NCI-H82 (cell line): Measurements from ENCODE around the gene PRKAG1.

ENCODE experiments used
- DNase-seq: peaks from one replicate; lab custom pipeline; 2025; lab: John Stamatoyannopoulos, UW

Gene PRKAG1

DNA sequence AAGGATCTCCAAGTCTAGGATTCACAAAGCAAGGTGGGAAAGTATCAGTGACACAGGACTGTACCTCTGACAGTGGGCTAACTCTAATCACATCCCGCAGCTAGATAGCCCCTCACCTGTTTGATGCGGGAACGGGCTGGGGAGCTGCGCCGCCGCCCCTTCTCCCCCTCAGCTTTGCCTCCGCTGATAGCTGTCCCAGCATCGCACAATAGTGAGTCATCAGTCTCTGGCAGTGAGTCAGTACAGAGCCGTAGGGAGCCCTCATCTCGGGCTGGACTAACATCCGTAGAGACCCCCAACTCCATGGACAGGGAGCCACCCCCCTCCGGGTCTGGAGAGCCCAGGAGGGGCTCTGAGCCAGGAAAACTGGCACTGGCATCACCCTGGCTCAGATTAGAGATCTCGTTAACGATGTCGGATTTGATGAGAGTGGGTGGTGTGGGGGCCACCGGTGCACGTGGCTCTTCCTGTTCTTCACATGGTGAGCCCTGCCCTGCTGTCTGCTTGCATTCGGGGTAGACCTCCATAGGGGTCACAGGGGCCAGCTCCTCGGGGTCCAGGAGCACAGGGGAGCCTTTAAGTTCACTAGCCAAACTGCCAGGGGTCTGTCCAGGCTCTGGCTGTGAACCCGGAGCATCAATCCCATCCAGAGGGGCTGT lies 31.1 kb upstream of the PRKAG1 start:
- DNase-seq: no peak

DNA sequence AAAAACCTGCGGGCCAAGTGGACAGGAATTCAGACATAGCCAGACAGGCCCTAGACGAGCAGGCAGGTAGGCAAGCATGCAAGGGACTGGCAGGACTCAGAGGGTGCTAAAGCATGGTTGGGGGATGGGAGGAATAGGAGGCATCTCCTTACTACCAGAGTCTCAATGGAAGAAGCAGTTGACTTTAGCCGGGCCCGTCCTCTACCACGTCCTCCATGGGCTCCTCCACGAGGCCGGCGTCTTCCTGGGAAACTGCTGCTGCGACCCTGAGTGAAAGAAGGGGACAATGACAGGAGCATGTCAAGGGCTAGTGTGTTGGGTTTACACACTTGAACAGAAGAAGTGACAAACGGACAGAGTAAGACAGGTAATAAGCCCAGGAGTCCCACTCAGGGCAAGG lies 30.4 kb upstream of the PRKAG1 start:
- no peak for DNase-seq

DNA sequence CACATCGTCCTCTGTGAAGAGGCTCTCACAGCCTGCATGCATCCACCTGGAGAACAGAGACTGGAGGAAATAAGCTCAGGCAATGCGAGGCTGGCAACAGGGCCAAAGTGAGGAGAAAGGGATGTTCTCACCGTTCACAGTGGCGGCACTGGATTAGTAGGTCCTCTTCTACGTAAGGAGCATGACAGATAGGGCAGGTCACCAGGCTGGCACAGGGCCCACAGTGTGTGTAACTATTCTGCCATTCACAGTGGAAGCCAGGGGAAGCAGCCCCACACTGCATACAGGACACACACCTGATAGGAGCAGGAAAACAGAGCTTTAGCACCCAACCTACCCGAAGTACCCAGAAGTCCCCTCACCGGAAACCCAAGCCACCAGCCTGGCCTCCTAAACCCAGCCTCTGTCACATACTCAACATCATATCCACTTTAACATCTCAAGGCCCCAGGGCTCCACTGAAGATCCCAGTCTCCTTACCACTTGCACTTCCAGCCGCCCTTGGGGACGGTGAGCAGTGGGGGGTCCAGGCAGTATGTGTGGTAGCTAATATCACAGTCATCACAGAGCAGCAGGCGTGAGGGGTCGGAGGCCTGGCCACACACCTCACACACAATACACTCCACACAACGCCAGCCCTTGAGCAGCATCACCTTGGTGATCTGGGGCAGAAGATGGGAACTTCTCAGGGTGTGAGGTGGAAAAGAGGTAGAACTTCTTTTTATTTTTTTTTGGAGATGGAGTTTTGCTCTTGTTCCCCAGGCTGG lies 27.7 kb upstream of the PRKAG1 start:
- no peak for DNase-seq

DNA sequence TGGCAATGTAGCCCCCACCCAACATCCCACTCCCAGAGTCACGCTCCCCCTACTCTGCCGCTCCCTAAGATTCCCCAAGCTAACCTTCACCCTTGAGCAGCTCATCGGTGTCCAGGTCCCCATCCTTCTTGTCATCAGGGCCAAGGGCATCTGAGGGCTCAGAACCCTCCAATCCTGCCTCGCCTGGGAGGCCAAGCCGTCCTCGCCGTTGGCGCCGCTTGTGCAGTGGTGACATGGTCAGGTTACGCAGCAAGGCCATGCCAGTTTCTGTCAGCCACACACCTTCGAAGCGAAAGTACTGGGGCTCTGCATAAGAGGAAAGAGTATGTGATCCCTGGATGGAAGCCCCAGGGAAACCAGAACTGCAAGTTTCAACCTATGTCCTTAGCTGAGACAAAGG lies 26.1 kb upstream of the PRKAG1 start:
- no peak for DNase-seq

DNA sequence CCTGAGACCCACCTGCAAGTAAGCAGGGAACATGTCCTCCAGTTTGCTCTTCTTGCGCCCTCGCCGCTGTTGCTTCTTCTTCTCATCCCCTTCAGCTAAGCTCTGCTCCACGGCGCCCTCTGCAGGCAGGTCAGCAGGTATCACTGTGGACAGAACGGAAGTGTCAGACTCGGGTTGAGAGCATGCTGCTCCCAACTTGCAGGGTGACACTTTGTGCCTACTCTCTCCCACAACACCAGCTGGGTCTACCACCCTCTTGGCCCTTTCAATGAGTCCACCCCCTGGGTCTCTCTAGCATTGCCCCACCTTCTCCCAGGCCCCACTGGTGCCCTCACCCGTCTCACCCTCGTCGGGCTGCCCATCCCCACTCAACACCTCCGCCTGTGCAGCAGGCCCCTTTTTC lies 25.3 kb upstream of the PRKAG1 start:
- peak; percentile 82 for DNase-seq

DNA sequence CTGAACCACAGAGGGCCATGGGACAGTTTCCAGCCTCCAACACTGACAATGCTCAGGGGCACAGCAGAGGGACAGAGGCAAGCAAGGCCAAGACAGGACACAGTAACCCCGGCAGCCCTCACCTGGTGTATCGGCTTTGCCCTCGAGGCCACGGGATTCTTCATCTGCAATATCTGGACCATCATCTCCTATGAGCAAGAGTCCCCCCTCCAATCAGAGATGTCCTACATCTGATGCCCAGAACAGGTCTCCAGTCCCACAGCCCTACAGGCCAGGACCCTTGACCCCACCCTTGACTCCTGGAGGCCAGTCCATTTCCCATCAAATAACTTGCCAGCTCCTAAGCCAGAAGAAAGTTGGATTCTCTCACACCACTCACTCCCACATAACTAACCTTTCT lies 24.7 kb upstream of the PRKAG1 start:
- no peak for DNase-seq

DNA sequence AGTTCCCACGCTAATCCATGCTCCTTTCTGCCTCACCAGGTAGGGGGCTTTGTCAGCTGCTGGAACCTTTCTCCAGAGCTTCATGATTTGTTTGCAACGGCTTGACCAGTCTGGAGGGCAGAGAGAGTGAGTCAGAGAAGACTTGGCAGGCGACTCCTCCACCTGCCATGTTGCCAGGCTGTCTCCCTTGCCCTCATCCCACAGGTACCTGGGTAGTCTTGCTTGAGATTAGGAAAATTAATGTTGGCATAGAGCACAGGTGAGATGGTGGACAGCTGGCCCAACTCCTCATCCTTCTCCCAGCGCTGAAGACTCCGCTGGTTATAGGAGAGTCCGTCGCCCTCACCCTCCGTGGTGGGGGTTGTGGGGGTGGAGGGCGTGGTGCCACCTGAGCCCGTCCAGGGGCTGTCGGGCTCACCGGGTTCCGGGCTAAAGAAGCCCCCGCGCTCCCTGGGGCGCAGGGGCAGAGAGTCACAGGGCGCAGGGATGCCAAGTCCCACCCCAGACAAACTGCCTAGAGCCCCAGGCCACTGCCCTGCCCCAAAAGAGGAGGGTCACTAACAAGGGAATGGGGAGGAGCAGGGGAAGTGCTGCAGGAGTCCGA lies 23.4 kb upstream of the PRKAG1 start:
- no peak for DNase-seq

DNA sequence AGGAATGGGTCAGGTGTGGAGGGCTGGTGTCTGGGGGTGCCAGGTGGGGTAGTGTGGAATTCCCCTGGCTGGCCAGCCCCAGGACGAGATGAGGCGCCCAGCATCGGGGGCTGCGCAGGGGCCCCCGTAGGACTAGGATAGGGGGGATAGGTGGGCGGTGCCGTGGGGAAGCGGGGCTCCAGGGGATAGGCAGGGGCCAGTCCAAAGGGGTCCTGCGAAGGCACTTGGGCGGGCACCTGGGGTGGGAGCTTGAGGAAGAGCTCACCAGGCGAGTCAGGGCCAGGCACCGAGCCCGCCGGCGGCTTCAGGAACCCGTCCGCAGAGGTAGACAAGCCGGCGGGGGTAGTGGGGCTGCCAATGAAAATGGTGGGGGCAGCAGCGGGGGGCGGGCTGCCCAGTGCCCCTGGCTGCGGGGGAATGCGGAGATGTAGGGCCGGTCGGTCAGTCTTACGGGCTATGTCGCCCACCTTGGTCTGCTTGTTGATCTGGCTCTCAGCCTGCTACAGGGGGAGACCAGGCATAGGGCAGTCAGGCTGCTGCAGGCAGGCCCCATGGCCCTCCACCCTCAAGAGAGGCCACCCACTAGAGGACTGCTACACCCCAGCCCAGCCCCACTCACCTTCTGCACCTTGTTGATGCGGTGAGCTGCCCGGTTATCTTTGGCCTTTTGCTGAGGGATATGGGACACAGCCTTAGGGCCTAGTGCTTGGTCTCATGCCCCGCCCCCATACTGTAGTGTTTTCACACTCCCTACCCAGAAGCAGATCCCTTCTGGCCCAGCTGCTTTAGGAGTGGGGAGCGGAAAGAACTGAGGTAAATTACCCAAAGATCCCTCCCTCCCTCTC lies 22.7 kb upstream of the PRKAG1 start:
- DNase-seq: no peak

DNA sequence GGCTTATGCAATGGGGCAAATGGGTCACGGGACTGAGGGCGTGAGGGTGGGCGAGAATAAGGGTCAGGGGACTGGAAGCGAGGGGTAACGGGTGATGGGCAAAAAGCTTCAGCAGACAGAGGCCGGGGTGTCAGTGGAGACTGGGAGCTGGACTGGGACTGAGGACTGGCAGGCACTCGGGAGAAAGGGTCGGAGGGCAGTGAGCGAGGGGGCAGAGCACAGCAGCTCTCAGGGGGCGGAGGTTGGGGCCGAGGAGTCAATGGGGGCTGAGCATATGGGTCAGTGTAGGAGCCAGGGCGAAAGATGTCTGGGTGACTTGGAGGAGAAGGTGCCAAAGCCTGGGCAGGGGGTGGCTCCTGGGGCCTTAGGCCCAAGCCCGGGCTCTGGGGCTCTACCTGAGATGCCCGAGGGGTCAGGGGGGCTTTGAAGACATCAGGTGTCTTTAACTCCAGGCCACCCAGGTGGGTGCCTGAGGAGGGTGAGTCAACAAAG lies 21.8 kb upstream of the PRKAG1 start:
- DNase-seq: no peak

DNA sequence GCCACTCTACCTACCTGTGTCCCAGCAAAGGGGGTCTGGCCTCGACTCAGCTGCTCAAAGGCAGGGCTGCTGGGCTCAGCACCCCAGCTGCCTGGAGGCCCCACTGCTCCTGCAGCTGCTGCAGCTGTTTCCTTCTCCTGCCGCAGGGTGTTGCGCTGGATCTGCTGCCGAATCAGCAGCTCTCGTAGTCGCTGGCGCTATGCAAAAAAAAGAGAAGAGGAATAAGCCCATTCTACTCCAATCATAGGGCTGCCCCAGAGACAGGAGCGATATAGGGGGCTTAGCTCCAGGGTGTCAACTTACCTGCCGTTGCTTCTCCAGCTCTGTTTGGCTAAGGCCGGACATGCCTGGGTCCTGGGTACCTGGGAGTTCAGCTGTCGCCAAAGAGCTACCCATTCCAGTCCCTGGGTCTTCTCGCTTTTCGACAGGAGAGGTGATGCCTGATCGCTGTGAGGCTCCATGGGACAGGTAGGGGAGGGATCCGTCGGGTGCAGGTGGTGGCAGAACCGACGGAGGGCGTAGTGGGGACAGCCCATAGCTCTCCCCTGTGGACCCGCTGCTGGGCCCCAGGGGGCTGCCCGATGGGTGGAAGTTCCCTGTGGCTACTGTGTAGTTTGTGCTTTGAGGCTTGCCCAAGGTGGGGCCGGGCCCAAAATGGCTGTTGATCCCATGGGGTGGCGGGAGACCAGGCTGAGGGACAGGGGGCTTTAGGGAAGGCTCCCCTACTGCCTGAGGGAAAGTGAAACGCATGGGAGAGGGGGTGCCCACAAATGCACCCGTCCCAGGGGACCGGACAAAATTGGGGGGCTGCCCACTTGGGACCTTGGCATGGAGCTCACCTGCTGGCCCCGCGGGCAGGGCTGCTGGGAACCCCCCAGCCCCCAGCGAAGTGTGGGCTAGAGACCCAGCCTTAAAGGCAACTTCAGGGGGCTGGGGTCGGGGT lies 21.1 kb upstream of the PRKAG1 start:
- DNase-seq: no peak

DNA sequence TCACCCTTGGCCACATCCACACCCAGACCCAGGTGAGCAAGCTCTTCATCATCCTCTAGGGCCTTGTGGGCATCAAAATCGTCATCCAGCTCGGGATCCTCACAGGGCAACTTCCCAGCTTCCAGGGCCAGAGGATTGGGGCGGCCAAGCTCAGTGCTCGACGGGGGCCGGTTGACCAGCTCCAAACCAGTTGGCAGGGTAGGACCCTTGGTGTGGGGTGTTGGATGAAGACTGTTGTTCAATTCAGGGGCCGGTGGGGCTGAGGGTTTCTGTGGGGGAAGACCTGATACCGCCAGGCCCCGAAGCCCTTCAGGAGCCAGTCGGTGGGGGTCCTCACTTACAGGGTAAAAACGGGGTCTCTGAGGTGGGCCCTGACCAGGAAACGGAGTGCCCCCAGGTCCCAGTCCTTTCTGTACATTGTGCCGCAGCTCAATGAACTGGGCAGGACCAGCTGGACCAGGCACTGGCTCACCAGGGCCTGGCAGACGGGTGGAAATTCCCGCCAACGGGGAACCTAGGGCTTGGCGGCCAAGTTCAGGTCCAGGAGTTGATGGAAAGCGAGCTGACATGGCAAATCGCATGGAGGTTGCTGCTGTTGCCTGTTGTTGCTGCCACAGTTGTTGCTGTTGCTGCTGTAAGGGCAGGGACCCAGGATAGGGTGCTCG lies 19.8 kb upstream of the PRKAG1 start:
- no peak for DNase-seq

DNA sequence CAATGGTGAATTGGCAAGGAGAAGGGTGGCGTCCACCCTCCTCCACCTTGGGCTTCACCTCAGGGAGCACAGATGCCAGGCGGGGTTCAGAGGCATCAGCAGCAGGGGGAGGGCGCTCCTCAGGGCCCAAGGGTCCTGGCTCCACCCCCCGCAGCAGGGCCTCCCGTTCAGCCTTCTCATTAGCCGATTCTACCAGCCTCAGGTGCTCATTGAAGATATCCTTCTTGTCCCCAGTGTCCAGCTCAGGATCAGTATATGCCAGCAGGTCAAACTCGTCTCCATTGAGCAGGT lies 19.3 kb upstream of the PRKAG1 start:
- no peak for DNase-seq

DNA sequence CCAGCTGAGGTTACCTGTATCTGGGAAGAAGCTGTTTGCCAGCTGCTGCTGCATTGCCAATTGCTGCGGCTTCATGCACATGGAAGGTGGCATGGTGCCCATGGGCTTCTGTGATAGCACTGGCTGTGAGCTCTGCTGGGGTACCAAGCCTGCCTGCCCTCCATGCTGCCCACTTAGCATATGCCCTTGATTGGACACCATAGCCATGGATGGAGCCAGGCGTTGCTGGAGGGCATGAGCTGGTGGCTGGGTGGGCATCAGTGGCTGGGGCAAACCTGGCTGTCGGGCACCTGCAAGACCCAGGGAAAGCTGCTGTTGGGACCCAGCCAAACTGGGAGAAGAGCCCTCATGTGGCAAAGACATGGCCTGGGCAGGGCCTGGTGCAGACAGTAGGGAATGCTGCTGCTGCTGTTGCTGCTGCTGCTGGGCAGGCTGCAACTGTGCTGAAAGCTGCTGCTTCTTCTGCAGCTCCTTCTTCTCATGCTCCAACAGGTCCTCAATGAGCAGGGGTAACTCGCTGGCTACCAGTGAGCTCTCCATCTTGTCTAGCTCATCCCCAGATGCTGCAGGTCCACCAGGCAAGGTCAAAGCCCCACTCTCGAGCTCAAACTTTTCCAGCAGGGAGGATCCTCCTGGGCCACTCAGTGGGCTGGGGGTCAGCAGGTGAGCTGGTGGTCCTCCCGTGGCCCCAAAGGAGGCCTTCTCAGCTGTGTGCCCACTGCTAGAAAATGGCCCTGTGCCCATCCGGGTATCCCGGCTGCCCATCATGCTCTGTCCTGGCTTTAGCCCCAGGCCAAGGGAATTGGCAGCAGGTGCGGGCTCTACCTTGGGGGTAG lies 18.8 kb upstream of the PRKAG1 start:
- DNase-seq: no peak

DNA sequence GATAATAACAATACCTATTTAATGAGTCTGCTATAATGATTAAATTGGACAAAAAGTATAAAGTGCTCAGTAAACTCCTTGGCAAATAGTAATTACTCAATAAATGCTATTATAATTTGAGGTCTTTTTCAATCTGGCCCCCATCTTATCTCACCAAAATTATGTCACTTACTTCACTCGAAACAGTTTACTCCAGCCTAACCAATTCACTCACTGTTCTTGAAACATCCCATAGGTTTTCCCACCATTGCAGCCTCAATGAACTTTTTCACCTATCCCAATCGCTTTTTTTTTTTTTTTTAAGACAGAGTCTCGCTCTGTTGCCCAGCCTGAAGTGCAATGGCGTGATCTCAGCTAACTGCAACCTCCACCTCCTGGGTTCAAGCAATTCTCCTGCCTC lies 17.5 kb upstream of the PRKAG1 start:
- DNase-seq: no peak

DNA sequence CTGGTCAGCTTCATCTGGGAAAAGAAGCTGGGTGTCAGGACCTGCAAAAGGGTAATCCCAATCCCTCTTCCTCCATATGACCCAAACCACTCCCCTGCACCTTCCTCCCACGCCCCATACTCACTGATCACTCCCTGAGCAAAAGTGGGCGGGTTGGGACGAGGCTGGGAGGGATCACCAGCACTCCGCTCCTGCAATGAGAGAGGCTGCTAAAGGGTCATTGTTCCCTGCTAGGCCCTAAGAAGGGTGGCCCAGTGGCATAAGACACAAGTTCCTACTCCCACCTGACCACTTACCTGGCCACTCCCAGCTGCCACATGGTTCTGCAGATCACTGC lies 15.7 kb upstream of the PRKAG1 start:
- no peak for DNase-seq

DNA sequence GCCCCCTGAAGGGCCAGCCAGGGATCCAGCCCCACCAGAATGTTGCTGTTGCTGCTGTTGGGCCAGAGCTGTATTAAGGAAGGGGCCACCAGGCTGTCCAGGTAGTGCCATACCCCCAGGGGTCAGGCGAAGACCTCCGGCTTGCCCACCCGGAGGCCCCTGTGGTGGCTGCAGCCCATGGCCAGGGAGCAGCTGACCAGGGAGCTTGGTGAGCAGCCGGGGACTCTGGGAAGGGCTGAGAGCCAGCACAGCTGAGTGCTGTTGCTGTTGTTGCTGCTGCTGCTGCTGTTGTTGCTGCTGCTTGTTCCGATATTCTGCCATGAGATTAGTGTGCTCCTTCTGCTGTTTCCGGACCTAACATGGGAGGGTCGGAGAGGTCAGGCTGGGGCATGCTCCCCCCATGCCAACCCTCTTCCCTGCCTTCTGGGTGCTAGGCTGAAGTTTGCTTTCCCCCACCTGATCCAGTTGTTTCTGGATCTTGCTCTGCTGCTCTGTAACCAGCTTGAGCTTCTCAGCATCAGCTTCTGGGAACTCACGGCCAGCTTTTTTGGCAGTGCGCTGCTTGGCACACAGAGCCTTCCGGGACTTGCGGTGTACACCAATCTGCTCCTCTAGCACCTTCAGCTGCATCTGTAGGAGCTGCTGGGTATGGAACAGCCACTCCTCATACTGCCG lies 15.2 kb upstream of the PRKAG1 start:
- no peak for DNase-seq

DNA sequence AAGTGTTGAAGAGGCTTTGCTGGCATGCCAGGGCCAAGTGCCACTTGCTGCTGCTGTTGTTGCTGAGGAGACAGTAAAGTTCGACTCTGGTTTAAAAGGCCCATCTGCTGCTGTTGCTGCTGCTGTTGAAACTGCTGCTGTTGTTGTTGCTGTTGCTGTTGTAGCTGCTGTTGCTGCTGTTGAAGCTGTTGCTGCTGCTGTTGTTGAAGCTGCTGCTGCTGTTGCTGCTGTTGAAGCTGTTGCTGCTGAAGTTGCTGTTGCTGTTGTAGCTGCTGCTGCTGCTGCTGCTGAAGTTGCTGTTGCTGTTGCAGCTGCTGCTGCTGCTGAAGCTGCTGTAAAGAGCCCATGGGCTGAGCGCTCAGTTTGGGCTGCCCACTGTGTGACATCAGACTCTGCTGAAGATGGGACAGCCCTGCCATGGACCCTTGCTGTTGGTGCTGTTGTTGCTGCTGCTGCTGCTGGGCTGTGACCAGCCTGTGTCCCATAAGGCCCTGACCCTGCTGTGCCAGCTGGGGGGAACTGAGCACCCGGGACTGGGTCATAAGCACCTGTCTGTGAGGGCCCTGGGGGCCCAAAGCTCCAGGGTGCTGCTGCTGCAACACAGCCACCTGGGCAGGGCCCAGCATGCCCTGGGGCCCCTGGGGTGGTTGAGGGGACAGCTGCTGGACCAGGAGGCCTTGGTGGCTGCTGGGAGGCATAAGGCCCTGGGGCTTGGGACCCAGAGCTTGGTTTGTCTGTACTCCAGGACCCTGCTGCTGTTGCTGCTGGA lies 14.3 kb upstream of the PRKAG1 start:
- DNase-seq: no peak

DNA sequence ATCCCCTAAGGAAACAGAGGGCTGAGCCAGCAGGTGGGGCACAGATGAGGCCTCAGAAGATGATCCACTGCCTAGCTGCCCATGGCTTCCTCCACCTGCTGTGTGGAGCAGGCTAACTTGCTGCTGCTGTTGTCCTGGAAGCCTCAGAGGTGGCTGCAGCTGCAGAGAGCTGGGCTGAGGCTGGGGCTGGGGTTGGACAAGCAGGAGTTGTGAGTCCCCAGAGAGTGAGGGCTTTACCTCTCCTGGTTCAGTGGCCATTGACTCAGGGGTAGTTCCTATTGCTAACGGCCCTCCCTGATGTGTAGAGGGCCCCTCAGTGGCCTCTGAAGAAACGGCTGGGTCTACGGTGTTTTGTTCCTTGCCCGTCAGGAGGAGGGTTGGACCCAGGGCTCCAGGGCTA lies 13.7 kb upstream of the PRKAG1 start:
- no peak for DNase-seq
